H1 (cell line): ENCODE results near the gene H2BK1.

Experiments used
- CHD1 ChIP-seq: IDR thresholded peaks from 2 replicates; pipeline ENCODE4 v1.6.1; 2012; ENCODE audit warnings: low read depth, low read length, improper control_type of control experiment
- CREB1 ChIP-seq: IDR thresholded peaks from 2 replicates; pipeline ENCODE4 v1.6.1; 2012; ENCODE audit warnings: inconsistent platforms
- CTBP2 ChIP-seq: IDR thresholded peaks from 2 replicates; pipeline ENCODE4 v1.7.0; 2011; ENCODE audit warnings: borderline replicate concordance, mild to moderate bottlenecking, moderate library complexity, mixed read lengths, low read length; ENCODE audit not compliant: insufficient read depth, insufficient read length
- EP300 ChIP-seq, 2 experiments: IDR thresholded peaks; 1 replicate in 1 of 2; 2 replicates in 1 of 2; pipeline ENCODE4 v1.6.1; 2011 to 2012; ENCODE audit warnings: low read depth in 2 of 2, low read length in 2 of 2, mild to moderate bottlenecking in 2 of 2, borderline replicate concordance in 1 of 2, inconsistent platforms in 1 of 2, moderate library complexity in 1 of 2
- EZH2 ChIP-seq: fragments of 200-600 bp; sonication (generic); IDR thresholded peaks from 2 replicates; pipeline ENCODE4 v1.7.1; 2012; ENCODE audit warnings: low read depth, mild to moderate bottlenecking, moderate library complexity, low read length, inconsistent platforms; ENCODE audit not compliant: severe bottlenecking
- FOSL1 ChIP-seq: IDR thresholded peaks from 2 replicates; pipeline ENCODE4 v1.6.1; 2011; ENCODE audit warnings: mild to moderate bottlenecking, low read depth, low read length, moderate library complexity; ENCODE audit not compliant: insufficient read depth
- MAFK ChIP-seq: IDR thresholded peaks from 2 replicates; pipeline ENCODE4 v1.6.1; 2012; ENCODE audit warnings: low read depth, mild to moderate bottlenecking, improper control_type of control experiment, low read length
- POLR2A ChIP-seq, 2 experiments: IDR thresholded peaks; 1 replicate in 1 of 2; 2 replicates in 1 of 2; pipeline ENCODE4 v1.6.1; 2011; ENCODE audit warnings: low read depth in 2 of 2, low read length in 2 of 2, mild to moderate bottlenecking in 2 of 2; ENCODE audit errors: control extremely low read depth in 1 of 2
- SIN3A ChIP-seq, 2 experiments: IDR thresholded peaks in 1 of 2; conservative IDR thresholded peaks in 1 of 2; 2 replicates each; pipeline ENCODE4 v1.6.1; 2011 to 2012; ENCODE audit warnings: low read length in 2 of 2, improper control_type of control experiment in 1 of 2, low read depth in 1 of 2, mild to moderate bottlenecking in 1 of 2
- SP2 ChIP-seq: IDR thresholded peaks from 2 replicates; pipeline ENCODE4 v1.6.1; 2012; ENCODE audit warnings: mild to moderate bottlenecking, low read length, inconsistent platforms
- TEAD4 ChIP-seq: IDR thresholded peaks from 2 replicates; pipeline ENCODE4 v1.6.1; 2012; ENCODE audit warnings: low read depth, low read length, inconsistent platforms, mixed read lengths
- TF ChIP-seq, protein P1 (sequence below), 3 experiments: IDR thresholded peaks; 1 replicate in 2 of 3; 2 replicates in 1 of 3; pipeline versions ENCODE4 v1.5.1 to v1.6.1; 2011; ENCODE audit warnings: low read length in 3 of 3, mild to moderate bottlenecking in 3 of 3, inconsistent platforms in 2 of 3, low read depth in 1 of 3, moderate library complexity in 1 of 3; ENCODE audit not compliant: insufficient read depth in 1 of 3; ENCODE audit errors: control extremely low read depth in 1 of 3
- TF ChIP-seq, protein P2 (sequence below): IDR thresholded peaks from 2 replicates; pipeline ENCODE4 v1.6.1; 2012; ENCODE audit warnings: inconsistent platforms
- TF ChIP-seq, protein P3 (sequence below): IDR thresholded peaks from 2 replicates; pipeline ENCODE4 v1.6.1; 2011; ENCODE audit warnings: low read depth, mild to moderate bottlenecking, low read length; ENCODE audit not compliant: insufficient read depth

- TF ChIP-seq, protein P1, sequence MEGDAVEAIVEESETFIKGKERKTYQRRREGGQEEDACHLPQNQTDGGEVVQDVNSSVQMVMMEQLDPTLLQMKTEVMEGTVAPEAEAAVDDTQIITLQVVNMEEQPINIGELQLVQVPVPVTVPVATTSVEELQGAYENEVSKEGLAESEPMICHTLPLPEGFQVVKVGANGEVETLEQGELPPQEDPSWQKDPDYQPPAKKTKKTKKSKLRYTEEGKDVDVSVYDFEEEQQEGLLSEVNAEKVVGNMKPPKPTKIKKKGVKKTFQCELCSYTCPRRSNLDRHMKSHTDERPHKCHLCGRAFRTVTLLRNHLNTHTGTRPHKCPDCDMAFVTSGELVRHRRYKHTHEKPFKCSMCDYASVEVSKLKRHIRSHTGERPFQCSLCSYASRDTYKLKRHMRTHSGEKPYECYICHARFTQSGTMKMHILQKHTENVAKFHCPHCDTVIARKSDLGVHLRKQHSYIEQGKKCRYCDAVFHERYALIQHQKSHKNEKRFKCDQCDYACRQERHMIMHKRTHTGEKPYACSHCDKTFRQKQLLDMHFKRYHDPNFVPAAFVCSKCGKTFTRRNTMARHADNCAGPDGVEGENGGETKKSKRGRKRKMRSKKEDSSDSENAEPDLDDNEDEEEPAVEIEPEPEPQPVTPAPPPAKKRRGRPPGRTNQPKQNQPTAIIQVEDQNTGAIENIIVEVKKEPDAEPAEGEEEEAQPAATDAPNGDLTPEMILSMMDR (IDR thresholded peaks at IDR 0.05; ENCODE audit: control extremely low read depth in 1 of 3, insufficient read depth in 1 of 3, low read depth in 1 of 3, low read length in 3 of 3) = no peak
- TF ChIP-seq, protein P2, sequence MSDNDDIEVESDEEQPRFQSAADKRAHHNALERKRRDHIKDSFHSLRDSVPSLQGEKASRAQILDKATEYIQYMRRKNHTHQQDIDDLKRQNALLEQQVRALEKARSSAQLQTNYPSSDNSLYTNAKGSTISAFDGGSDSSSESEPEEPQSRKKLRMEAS = no peak
- no peak for TF ChIP-seq MAFK
- no peak for TF ChIP-seq CREB1
- TF ChIP-seq FOSL1 = no peak
- TF ChIP-seq SP2 = no peak
- no peak for TF ChIP-seq POLR2A (IDR thresholded peaks at IDR 0.05; ENCODE audit: control extremely low read depth in 1 of 2, low read depth in 2 of 2, low read length in 2 of 2)
- no peak for TF ChIP-seq CHD1
- TF ChIP-seq, protein P3, sequence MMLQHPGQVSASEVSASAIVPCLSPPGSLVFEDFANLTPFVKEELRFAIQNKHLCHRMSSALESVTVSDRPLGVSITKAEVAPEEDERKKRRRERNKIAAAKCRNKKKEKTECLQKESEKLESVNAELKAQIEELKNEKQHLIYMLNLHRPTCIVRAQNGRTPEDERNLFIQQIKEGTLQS = no peak
- 0 out of 4 replicates have a peak, but pooled peaks of 1 of the 2 experiments have one; percentile 10 for TF ChIP-seq SIN3A (conservative IDR thresholded peaks at IDR 0.05 in 1 of 2, IDR thresholded peaks at IDR 0.05 in 1 of 2; ENCODE audit: low read depth in 1 of 2, low read length in 2 of 2)
- no peak for TF ChIP-seq EZH2
- TF ChIP-seq CTBP2 = no peak
- no peak for TF ChIP-seq TEAD4
- TF ChIP-seq EP300 (IDR thresholded peaks at IDR 0.05; ENCODE audit: borderline replicate concordance in 1 of 2, low read depth in 2 of 2, low read length in 2 of 2) = no peak
These were observed 34.6 kb upstream of the H2BK1 start for GRCh38 chr7:151244841-151245346.
